ENCODE results near the gene TMEM236. TPM values are rescaled to one million over a fixed set of nuclear protein-coding genes. Genes with fewer than 3 reads are reported as not detected.

The TMEM236 gene
- total RNA-seq, 4 donors from 2014 or later, result 0.34 to 1.2 (median 0.89) TPM

GRCh38 chr10:17795083-17795482, 43.1 kb downstream of the TMEM236 start:
- Histone ChIP-seq H3K36me3 (no peaks in the 10 kb centered on the region), H3K27me3 (no peaks in the 10 kb centered on the region), H3K9me3 (no peaks in the 10 kb centered on the region), H3K4me3 (no peak overlapping the region), H3K4me1 (no peaks in the 10 kb centered on the region), H3K27ac (replicated peaks in 1 of 4) (no peak overlapping the region)
- DNase-seq (ENCODE audit: extremely low spot score), result no peak
- 93% methylated on average over 4 of the region's 4 CpGs for WGBS
- intact Hi-C loops (cut with DNase I), result no loop called here
- TF ChIP-seq EP300 (IDR thresholded peaks at IDR 0.05) (no peak), CTCF (IDR thresholded peaks at IDR 0.05) (no peak), POLR2A (IDR thresholded peaks at IDR 0.05; ENCODE audit: low read depth) (no peak), POLR2AphosphoS5 (IDR thresholded peaks at IDR 0.05) (no peak)

GRCh38 chr10:17795813-17796594, 44.0 kb downstream of the TMEM236 start:
- DNase-seq (ENCODE audit: extremely low spot score), result no peak
- no peaks in the 10 kb centered on the region for H3K9me3 ChIP-seq
- H3K4me3 ChIP-seq, result no peak overlapping the region
- TF ChIP-seq POLR2AphosphoS5 (IDR thresholded peaks at IDR 0.05), result no peak
- TF ChIP-seq POLR2A (IDR thresholded peaks at IDR 0.05; ENCODE audit: low read depth), result no peak
- TF ChIP-seq EP300 (IDR thresholded peaks at IDR 0.05), result no peak
- TF ChIP-seq CTCF (IDR thresholded peaks at IDR 0.05), result no peak
- no peaks in the 10 kb centered on the region for H3K4me1 ChIP-seq
- no peaks in the 10 kb centered on the region for H3K36me3 ChIP-seq
- H3K27me3 ChIP-seq, result no peaks in the 10 kb centered on the region
- H3K27ac ChIP-seq (replicated peaks in 1 of 4), result no peak overlapping the region
- 93% methylated on average over 17 of the region's 17 CpGs for WGBS
- intact Hi-C loops (cut with DNase I), result no loop called here

GRCh38 chr10:17801507-17801906, 49.5 kb downstream of the TMEM236 start:
- no peaks in the 10 kb centered on the region for H3K4me1 ChIP-seq
- intact Hi-C loops (cut with DNase I), result no loop called here
- H3K4me3 ChIP-seq, result no peak overlapping the region
- peaks cover 0 to 5% (median 2%) of the 10 kb centered on the region in 4 donors for H3K9me3 ChIP-seq
- DNase-seq (ENCODE audit: extremely low spot score), result no peak
- no peak for TF ChIP-seq EP300 (IDR thresholded peaks at IDR 0.05)
- TF ChIP-seq CTCF (IDR thresholded peaks at IDR 0.05), result no peak
- TF ChIP-seq POLR2A (IDR thresholded peaks at IDR 0.05; ENCODE audit: low read depth), result no peak
- no peak for TF ChIP-seq POLR2AphosphoS5 (IDR thresholded peaks at IDR 0.05)
- H3K27me3 ChIP-seq, result no peaks in the 10 kb centered on the region
- 94% methylated on average over 3 of the region's 3 CpGs for WGBS
- H3K36me3 ChIP-seq, result no peaks in the 10 kb centered on the region
- H3K27ac ChIP-seq (replicated peaks in 1 of 4), result no peak overlapping the region

DNA sequence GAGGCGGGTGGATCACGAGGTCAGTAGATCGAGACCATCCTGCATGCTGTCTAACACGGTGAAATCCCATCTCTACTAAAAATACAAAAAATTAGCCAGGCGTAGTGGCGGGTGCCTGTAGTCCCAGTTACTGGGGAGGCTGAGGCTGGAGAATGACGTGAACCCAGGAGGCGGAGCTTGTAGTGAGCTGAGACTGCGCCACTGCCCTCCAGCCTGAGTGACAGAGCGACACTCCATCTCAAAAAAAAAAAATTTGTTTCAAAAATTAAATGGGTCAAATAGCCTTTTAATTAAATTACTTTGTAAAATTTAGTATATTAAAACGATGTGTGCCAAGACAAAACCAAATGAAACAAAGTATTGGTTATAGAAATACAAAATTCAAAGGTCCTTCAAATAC, 50.3 kb downstream of the TMEM236 start:
- DNase-seq (ENCODE audit: extremely low spot score), result no peak
- H3K4me1 ChIP-seq, result no peaks in the 10 kb centered on the region
- H3K4me3 ChIP-seq, result no peak overlapping the region
- TF ChIP-seq EP300 (IDR thresholded peaks at IDR 0.05) (no peak), CTCF (IDR thresholded peaks at IDR 0.05) (no peak)
- peaks cover 0 to 5% (median 2%) of the 10 kb centered on the region in 4 donors for H3K9me3 ChIP-seq
- no peaks in the 10 kb centered on the region for H3K36me3 ChIP-seq
- intact Hi-C loops (cut with DNase I), result no loop called here
- H3K27me3 ChIP-seq, result no peaks in the 10 kb centered on the region
- WGBS, result 94% methylated on average over 11 of the region's 11 CpGs
- no peak overlapping the region for H3K27ac ChIP-seq (replicated peaks in 1 of 4)

DNA sequence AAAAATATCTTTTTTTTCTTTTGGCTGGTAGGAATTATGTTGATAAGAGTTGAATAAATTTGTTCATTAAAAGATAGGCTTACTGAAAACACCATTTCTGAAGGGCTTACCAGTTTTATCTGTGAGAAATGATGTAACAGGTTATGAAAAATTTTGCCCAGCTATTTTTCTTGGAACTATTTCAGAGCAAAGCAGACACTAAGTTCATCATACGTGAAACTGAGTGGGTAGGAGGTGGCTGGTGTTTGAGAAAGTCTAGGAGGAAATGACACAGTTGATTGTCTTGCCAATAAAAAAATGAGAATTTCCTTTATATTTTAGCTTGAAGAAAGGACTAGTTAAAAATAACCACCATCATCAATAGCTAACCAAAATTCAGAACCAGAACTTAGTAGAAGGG, 51.0 kb downstream of the TMEM236 start:
- WGBS, result 4% methylated on average over 1 of the region's 1 CpG
- no peak for TF ChIP-seq EP300 (IDR thresholded peaks at IDR 0.05)
- no peak for TF ChIP-seq POLR2A (IDR thresholded peaks at IDR 0.05; ENCODE audit: low read depth)
- TF ChIP-seq CTCF (IDR thresholded peaks at IDR 0.05), result no peak
- TF ChIP-seq POLR2AphosphoS5 (IDR thresholded peaks at IDR 0.05), result no peak

More for the DNA sequence above, 51.0 kb downstream of the TMEM236 start:
- DNase-seq (ENCODE audit: extremely low spot score), result no peak
- Histone ChIP-seq H3K27ac (replicated peaks in 1 of 4) (no peak overlapping the region), H3K4me3 (no peak overlapping the region), H3K36me3 (no peaks in the 10 kb centered on the region), H3K4me1 (no peaks in the 10 kb centered on the region), H3K9me3 (peaks cover 0 to 5% (median 2%) of the 10 kb centered on the region in 4 donors), H3K27me3 (no peaks in the 10 kb centered on the region)
- intact Hi-C loops (cut with DNase I), result no loop called here
